GM18502 (cell line): ENCODE data around the gene ESRRA.
"Not testable (repeated sequence)": the region's sequence is repeated elsewhere in the genome, so short reads cannot be mapped to it uniquely, and the experiment has no call there.

Source experiments
- ATAC-seq: cut with Tn5 transposase; IDR thresholded peaks from one replicate; pipeline ENCODE4 v1.9.1; 2021; ENCODE audit warnings: mild to moderate bottlenecking; ENCODE audit not compliant: unreplicated experiment, poor library complexity

ESRRA gene

GRCh38 chr11:64306876-64307622, 1.7 kb downstream of the ESRRA start:
- ATAC-seq: no peak

- ATAC-seq: not testable (repeated sequence)
These were observed 2.5 kb downstream of the ESRRA start for GRCh38 chr11:64307795-64308194.

DNA sequence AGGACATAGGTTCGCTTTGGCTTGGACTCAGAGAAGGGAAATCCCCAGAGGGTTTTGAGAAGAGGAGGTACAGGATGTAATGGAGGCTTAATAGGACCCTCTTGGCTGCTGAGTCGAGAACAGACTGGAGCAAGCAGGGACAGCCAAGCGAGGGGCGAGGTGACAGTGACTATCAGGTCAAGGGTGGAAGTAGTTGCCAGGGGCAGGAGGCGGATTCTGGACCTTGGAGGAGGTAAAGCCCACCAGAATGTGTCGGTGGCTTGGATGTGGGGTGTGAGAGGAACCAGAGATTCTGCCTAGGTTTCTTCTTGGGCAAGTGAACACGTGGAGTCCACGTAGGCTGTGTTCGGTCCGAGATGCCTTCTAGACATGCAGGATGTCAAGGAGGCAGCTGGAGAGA, 7.6 kb downstream of the ESRRA start:
- no peak for ATAC-seq

GRCh38 chr11:64313491-64314145, 8.3 kb downstream of the ESRRA start:
- ATAC-seq: no peak

- no peak for ATAC-seq
These were observed 9.0 kb downstream of the ESRRA start for GRCh38 chr11:64314146-64314804.

DNA sequence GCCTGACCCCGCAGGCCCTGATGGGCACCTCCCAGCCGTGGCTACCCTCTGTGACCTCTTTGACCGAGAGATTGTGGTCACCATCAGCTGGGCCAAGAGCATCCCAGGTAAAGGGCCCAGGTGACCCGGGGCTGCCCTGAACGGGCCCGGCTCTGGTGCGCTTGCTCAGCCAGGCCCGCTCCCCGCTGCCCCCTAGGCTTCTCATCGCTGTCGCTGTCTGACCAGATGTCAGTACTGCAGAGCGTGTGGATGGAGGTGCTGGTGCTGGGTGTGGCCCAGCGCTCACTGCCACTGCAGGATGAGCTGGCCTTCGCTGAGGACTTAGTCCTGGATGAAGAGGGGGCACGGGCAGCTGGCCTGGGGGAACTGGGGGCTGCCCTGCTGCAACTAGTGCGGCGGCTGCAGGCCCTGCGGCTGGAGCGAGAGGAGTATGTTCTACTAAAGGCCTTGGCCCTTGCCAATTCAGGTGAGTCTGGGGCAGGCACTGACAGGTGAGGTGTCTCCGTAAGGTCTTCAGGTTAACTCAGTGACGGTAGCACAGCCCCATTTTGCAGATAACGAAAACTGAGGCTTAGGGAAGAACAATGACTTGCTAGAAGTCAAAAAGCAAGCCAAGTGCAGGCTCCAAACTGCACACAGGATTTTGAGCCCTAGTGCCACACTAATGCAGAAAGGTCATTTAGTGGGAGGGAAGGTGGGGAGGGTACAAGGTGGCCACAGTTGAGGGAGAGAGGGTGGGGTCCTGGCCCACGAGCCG, 9.7 kb downstream of the ESRRA start:
- no peak for ATAC-seq

DNA sequence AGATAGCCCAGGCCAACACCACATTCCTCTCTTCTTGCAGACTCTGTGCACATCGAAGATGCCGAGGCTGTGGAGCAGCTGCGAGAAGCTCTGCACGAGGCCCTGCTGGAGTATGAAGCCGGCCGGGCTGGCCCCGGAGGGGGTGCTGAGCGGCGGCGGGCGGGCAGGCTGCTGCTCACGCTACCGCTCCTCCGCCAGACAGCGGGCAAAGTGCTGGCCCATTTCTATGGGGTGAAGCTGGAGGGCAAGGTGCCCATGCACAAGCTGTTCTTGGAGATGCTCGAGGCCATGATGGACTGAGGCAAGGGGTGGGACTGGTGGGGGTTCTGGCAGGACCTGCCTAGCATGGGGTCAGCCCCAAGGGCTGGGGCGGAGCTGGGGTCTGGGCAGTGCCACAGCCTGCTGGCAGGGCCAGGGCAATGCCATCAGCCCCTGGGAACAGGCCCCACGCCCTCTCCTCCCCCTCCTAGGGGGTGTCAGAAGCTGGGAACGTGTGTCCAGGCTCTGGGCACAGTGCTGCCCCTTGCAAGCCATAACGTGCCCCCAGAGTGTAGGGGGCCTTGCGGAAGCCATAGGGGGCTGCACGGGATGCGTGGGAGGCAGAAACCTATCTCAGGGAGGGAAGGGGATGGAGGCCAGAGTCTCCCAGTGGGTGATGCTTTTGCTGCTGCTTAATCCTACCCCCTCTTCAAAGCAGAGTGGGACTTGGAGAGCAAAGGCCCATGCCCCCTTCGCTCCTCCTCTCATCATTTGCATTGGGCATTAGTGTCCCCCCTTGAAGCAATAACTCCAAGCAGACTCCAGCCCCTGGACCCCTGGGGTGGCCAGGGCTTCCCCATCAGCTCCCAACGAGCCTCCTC, 10.6 kb downstream of the ESRRA start:
- not testable (repeated sequence) for ATAC-seq

DNA sequence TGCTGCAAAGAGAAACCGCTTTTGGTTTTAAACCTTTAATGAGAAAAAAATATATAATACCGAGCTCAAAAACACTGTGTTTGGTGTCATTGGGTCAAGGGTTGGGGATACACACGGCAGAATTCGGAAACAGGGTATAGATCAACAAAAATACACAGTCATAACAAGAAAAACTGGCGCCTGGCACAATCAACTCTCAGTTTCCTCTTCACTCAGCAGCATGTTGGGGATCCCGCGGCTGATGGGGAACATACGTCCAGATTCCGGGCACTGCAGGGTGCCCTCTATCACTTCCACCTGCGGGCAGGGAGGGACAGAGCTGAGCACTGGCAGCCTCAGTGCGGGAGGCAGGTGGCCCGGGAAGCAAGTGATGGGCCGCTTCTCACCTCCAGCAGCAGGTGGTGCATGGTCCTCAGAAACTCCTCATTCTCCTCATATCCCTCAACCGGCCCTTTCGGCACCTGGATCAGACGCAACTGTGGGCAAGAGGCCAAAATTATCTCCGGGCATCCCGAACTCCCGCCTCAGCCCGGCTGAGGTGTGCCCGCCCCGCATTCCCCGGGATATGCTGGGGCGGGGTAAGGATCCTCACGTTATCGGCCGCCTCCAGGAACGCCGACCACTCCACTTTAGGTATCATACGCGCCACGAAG, 11.5 kb downstream of the ESRRA start:
- ATAC-seq: peak; percentile 13

DNA sequence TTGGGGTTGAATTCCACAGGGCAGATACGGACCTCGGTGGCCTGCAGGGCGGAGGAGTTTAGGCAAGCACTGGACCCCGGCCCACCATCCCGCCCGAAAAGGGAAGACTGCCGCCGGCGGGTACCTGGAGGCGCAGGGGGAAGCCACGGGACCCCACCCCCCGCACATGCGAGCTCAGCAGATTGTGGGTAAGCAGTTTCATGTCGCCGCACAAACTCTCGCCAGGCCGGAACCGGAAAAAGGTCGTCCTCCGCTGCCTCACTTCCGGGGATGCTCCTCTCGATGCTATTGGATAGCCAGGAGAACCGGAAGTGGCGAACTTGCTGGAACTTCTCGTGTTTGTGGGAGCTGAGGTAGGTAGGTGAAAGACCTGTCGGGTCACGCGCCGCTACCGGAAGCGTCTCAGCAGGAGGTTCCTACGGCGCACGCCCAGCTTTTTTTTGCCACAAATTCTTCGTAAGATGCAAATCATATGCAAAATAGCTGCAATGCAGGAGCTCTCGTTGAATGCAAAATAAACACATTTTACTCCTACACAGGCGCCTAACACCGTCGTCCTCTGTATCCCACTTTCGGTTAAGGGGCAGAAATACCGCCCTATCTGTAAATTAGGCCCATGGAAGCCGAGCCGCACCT, 12.1 kb downstream of the ESRRA start, which contains the start of gene TRMT112:
TSS of gene TRMT112 (minus strand) at position 235 of the 636 bp plus-strand sequence. CDS start at position 202, 33 bp downstream.
- ATAC-seq: peak; percentile 60

DNA sequence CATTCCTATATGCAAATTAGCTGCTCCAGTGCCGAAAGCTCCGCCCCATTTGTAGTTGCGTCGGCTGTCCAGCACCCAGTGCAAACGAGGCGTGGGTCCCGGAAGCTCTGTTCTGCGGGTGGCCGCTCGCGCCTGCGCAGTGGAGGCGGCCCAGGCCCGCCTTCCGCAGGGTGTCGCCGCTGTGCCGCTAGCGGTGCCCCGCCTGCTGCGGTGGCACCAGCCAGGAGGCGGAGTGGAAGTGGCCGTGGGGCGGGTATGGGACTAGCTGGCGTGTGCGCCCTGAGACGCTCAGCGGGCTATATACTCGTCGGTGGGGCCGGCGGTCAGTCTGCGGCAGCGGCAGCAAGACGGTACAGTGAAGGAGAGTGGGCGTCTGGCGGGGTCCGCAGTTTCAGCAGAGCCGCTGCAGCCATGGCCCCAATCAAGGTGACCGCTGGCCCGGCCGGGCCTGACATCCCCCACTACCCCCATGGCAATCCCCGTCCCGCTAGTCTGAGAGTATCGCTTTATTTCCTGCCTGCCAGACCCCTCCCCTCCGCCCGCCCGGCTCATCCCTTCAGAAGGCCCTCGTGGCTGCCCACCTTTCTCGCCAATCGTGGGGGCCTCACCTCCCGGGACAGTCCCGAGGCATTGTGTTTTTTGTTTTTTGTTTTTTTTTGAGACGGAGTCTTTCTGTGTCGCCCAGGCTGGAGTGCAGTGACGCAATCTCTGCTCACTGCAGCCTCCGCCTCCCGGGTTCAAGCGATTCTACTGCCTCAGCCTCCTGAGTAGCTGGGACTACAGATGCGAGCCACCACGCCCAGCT, 12.8 kb downstream of the ESRRA start, which contains the start of gene PRDX5:
TSS of gene PRDX5 (plus strand) at position 161 of the 805 bp plus-strand sequence. CDS start at position 256, 95 bp downstream.
- ATAC-seq: peak; percentile 75

GRCh38 chr11:64318766-64319761, 13.7 kb downstream of the ESRRA start:
- ATAC-seq: no peak

GRCh38 chr11:64320556-64320955, 15.2 kb downstream of the ESRRA start:
- ATAC-seq: no peak

- ATAC-seq: no peak
These were observed 15.7 kb downstream of the ESRRA start for GRCh38 chr11:64321026-64321425.

DNA sequence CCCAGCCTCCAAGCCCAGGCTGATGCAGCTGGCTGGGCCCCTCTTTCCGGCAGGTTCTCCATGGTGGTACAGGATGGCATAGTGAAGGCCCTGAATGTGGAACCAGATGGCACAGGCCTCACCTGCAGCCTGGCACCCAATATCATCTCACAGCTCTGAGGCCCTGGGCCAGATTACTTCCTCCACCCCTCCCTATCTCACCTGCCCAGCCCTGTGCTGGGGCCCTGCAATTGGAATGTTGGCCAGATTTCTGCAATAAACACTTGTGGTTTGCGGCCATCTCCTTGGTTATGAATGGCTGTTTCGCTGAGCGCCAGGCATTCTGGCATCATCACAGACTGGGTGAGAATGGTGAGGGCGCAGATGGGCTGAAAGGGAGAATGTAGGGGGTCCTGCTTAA, 16.2 kb downstream of the ESRRA start:
- ATAC-seq: no peak

DNA sequence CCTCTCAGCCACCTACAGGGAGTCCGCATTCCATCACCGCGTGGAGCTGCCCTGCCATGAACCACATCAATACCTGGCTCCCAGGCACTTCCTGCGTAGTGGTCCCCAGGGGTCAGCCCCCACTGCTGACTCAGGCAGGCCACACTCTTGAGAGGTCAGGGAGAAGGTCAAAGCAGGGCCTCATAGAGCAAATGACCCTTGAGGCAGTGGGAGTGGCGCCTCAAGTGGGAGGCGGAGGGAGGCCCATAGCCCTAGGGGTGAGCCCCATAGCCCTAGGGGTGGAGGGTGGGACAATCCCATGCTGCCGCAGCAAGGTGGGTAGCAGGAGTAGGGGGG, 17.6 kb downstream of the ESRRA start:
- no peak for ATAC-seq

GRCh38 chr11:64323373-64323772, 18.0 kb downstream of the ESRRA start:
- ATAC-seq: no peak

GRCh38 chr11:64323984-64324383, 18.7 kb downstream of the ESRRA start:
- ATAC-seq: not testable (repeated sequence)
